D721Med (cell line): ENCODE data around the gene TMEM30B.

Experiments
- DNase-seq: peaks from one replicate; pipeline ENCODE4 v3.0.0; 2011; ENCODE audit warnings: low spot score; ENCODE audit not compliant: insufficient read length
- FAIRE-seq: peaks from 2 replicates; lab custom pipeline; 2011; peaks lifted over from hg19 to GRCh38; lab: Jason Lieb, UNC
- TF ChIP-seq, protein P1 (sequence below): IDR thresholded peaks from 2 replicates; pipeline ENCODE4 v1.5.1; 2012; ENCODE audit warnings: mild to moderate bottlenecking, control low read depth; ENCODE audit not compliant: insufficient read depth; ENCODE audit errors: missing control alignments

Gene TMEM30B

GRCh38 chr14:61227884-61228591, 53.1 kb downstream of the TMEM30B start:
- TF ChIP-seq, protein P1, sequence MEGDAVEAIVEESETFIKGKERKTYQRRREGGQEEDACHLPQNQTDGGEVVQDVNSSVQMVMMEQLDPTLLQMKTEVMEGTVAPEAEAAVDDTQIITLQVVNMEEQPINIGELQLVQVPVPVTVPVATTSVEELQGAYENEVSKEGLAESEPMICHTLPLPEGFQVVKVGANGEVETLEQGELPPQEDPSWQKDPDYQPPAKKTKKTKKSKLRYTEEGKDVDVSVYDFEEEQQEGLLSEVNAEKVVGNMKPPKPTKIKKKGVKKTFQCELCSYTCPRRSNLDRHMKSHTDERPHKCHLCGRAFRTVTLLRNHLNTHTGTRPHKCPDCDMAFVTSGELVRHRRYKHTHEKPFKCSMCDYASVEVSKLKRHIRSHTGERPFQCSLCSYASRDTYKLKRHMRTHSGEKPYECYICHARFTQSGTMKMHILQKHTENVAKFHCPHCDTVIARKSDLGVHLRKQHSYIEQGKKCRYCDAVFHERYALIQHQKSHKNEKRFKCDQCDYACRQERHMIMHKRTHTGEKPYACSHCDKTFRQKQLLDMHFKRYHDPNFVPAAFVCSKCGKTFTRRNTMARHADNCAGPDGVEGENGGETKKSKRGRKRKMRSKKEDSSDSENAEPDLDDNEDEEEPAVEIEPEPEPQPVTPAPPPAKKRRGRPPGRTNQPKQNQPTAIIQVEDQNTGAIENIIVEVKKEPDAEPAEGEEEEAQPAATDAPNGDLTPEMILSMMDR = no peak
- FAIRE-seq (no peak), DNase-seq (no peak)
